Esophagus muscularis mucosa (tissue), 4 donors: ENCODE measurements around the gene PRKCB.

Experiments
- EP300 ChIP-seq: sonication (generic); formaldehyde crosslinking; IDR thresholded peaks from one replicate; pipeline ENCODE4 v1.6.1; 2017; ENCODE audit warnings: antibody characterized with exemption
- POLR2A ChIP-seq: fragments of 450-650 bp; IDR thresholded peaks from one replicate; pipeline ENCODE4 v1.6.1; 2017; ENCODE audit warnings: antibody characterized with exemption, moderate library complexity, mild to moderate bottlenecking, low read depth
- TF ChIP-seq, protein P1 (sequence below), 3 experiments: fragments of 200-600 bp in 2 of 3; fragments of 450-650 bp in 1 of 3; sonication (generic) in 2 of 3; IDR thresholded peaks; one replicate each; pipeline ENCODE4 v1.5.1; 2017 to 2019; ENCODE audit warnings: antibody characterized with exemption in 3 of 3, mild to moderate bottlenecking in 2 of 3, moderate library complexity in 1 of 3

DNA sequence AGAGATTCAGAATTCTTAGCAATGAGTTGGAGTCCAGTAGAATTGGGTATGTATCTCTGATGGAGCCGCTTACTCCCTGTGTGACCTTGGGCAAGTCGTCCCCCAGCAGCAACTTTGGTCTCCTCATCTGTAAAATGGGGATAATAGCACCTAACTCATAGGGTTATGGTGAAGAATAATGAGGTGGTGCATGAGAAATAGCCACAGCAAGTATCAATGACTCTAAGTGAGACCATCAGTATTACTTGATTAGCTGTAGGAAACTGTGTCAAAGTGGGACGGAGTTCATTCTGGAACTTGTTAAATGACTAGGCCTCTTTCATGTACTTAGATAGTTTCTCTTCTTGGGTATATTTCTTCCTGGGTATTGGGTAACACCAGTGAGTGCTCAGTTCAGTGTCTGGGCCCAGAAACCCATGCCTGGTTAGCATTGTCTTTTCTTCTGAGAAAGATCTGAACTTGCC, 6.4 kb downstream of the PRKCB start:
- no peak for TF ChIP-seq POLR2A
- TF ChIP-seq, protein P1, sequence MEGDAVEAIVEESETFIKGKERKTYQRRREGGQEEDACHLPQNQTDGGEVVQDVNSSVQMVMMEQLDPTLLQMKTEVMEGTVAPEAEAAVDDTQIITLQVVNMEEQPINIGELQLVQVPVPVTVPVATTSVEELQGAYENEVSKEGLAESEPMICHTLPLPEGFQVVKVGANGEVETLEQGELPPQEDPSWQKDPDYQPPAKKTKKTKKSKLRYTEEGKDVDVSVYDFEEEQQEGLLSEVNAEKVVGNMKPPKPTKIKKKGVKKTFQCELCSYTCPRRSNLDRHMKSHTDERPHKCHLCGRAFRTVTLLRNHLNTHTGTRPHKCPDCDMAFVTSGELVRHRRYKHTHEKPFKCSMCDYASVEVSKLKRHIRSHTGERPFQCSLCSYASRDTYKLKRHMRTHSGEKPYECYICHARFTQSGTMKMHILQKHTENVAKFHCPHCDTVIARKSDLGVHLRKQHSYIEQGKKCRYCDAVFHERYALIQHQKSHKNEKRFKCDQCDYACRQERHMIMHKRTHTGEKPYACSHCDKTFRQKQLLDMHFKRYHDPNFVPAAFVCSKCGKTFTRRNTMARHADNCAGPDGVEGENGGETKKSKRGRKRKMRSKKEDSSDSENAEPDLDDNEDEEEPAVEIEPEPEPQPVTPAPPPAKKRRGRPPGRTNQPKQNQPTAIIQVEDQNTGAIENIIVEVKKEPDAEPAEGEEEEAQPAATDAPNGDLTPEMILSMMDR (IDR thresholded peaks at IDR 0.05), result no peak
- TF ChIP-seq EP300, result no peak
